A673 (cell line): ENCODE measurements around the gene CARD11.

Source experiments
- CTCF ChIP-seq: fragments of 300-800, 200-600 bp; sonication (generic); conservative IDR thresholded peaks from 2 replicates; pipeline ENCODE4 v1.5.1; 2017; ENCODE audit warnings: low read depth, mild to moderate bottlenecking, antibody characterized with exemption, low read length, moderate library complexity, mixed read lengths
- EZH2 ChIP-seq: fragments of 200-600 bp; sonication (generic); IDR thresholded peaks from 2 replicates; pipeline ENCODE4 v1.6.1; 2017; ENCODE audit warnings: borderline replicate concordance, low read depth, mild to moderate bottlenecking, mixed read lengths, antibody characterized with exemption, low read length; ENCODE audit not compliant: poor library complexity, severe bottlenecking

- TF ChIP-seq CTCF (no peak), EZH2 (no peak)
Observed at GRCh38 chr7:2981103-2981480, 62.6 kb downstream of the CARD11 start.
